Endothelial cell (in vitro differentiated cells): ENCODE measurements around the gene MFSD8. TPM values are rescaled to one million over a fixed set of nuclear protein-coding genes. Genes with fewer than 3 reads are reported as not detected.

Experiments
- DNase-seq: peaks from one replicate; pipeline ENCODE4 v3.0.0; 2021; ENCODE audit warnings: low spot score
- H3K27ac Mint-ChIP-seq: one replicate; pipeline ENCODE4 v1.8.0; 2021; ENCODE audit warnings: mixed read lengths, inconsistent platforms; ENCODE audit not compliant: unreplicated experiment
- H3K27me3 Mint-ChIP-seq: one replicate; pipeline ENCODE4 v1.8.0; 2021; ENCODE audit warnings: mild to moderate bottlenecking, moderate library complexity, mixed read lengths, inconsistent platforms; ENCODE audit not compliant: unreplicated experiment
- H3K36me3 Mint-ChIP-seq: one replicate; pipeline ENCODE4 v1.8.0; 2021; ENCODE audit warnings: mild to moderate bottlenecking, low read depth, mixed read lengths, inconsistent platforms; ENCODE audit not compliant: unreplicated experiment
- H3K4me1 Mint-ChIP-seq: one replicate; pipeline ENCODE4 v1.8.0; 2021; ENCODE audit warnings: mild to moderate bottlenecking, mixed read lengths, inconsistent platforms; ENCODE audit not compliant: unreplicated experiment
- H3K4me3 Mint-ChIP-seq: one replicate; pipeline ENCODE4 v1.8.0; 2021; ENCODE audit warnings: mild to moderate bottlenecking, mixed read lengths, inconsistent platforms; ENCODE audit not compliant: unreplicated experiment
- H3K9me3 Mint-ChIP-seq: one replicate; pipeline ENCODE4 v1.8.0; 2021; ENCODE audit warnings: mixed read lengths, inconsistent platforms; ENCODE audit not compliant: unreplicated experiment
- total RNA-seq: library from RNA; stranded (reverse); fragmentation: NEBNext Ultra II Directional; extraction: Animal tissue kit (Norgen Biotek cat#: 25700); gene quantifications from one replicate; pipeline ENCODE4 v1.2.1, GENCODE V29; 2021; ENCODE audit not compliant: unreplicated experiment
- TF ChIP-seq, protein P1 (sequence below): fragments of 200-600 bp; sonication (generic); IDR thresholded peaks from one replicate; pipeline ENCODE4 v1.5.0; 2021; ENCODE audit warnings: antibody characterized with exemption; ENCODE audit not compliant: unreplicated experiment

MFSD8 gene
- total RNA-seq, 1 donor from 2014 or later, result 25.2 TPM

DNA sequence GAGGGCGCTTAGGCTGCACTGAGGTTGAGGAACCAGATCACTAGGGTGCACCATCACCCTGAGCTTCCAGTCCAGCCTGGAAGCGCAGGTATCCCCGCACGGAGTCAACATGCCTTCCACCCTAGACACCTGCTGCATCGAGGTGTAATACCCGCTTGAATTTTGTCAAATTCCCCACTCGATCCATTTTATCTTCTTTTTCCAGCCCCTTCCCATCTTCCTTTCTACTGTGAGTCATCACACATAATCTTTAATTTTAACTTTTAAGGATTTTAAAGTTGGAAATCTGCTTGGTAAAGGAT, 83.5 kb downstream of the MFSD8 start:
- DNase-seq, result no peak
- Mint-ChIP-seq H3K36me3 (peaks cover 8% of the 10 kb centered on the region), H3K9me3 (no peaks in the 10 kb centered on the region), H3K4me3 (peak overlapping the region; percentile 99), H3K27ac (peak overlapping the region; percentile 68), H3K4me1 (peaks cover 11% of the 10 kb centered on the region), H3K27me3 (peaks cover 5% of the 10 kb centered on the region)
- TF ChIP-seq, protein P1, sequence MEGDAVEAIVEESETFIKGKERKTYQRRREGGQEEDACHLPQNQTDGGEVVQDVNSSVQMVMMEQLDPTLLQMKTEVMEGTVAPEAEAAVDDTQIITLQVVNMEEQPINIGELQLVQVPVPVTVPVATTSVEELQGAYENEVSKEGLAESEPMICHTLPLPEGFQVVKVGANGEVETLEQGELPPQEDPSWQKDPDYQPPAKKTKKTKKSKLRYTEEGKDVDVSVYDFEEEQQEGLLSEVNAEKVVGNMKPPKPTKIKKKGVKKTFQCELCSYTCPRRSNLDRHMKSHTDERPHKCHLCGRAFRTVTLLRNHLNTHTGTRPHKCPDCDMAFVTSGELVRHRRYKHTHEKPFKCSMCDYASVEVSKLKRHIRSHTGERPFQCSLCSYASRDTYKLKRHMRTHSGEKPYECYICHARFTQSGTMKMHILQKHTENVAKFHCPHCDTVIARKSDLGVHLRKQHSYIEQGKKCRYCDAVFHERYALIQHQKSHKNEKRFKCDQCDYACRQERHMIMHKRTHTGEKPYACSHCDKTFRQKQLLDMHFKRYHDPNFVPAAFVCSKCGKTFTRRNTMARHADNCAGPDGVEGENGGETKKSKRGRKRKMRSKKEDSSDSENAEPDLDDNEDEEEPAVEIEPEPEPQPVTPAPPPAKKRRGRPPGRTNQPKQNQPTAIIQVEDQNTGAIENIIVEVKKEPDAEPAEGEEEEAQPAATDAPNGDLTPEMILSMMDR, result no peak

DNA sequence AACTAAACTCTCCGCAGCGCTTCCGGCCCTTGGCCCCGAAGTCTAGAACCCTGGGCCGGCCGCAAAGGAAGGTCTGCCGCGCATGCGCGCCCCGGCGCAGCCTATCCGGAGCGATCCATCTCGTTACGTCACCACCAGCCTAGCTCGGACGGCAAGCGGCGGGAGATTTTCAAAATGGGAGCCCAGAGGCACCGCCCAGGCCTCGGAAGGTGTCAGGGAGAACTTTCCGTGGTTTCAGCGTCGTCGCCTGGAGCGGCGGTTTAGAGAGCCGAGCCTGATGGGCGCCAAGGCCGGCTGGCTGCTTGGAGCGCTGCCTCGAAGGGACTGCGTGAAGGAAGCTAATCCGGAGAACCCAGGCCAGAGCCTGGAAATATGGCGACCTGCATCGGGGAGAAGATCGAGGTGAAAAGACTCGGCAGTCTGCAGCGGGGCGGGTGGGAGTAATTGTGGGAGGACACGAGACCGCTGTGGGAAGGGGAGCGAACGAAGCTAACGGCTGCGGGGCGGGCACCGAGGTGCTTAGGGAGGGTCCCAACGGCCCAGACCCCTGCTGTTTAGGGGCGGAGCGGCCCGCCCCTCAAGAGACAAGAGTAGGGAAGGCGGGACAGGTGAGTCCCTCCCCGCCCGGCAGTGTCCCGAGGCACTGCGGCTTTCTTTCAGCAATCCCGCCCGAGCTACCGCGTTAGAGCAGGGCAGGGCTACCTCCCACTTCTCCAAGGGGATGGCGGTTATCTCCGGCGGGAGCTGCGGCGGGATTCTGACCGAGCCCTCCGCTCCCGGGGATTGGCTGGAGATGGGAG, 84.0 kb downstream of the MFSD8 start, which contains the start of gene PLK4:
TSS of gene PLK4 (plus strand) at position 131 of the 800 bp plus-strand sequence. CDS start at position 373, 242 bp downstream.
- no peaks in the 10 kb centered on the region for H3K9me3 Mint-ChIP-seq
- H3K36me3 Mint-ChIP-seq, result peaks cover 8% of the 10 kb centered on the region
- DNase-seq, result peak; percentile 95
- H3K27ac Mint-ChIP-seq, result peak within 1 kb of the TSS; percentile 88
- peaks cover 11% of the 10 kb centered on the region for H3K4me1 Mint-ChIP-seq
- TF ChIP-seq, protein P1, result no peak
- peaks cover 5% of the 10 kb centered on the region for H3K27me3 Mint-ChIP-seq
- H3K4me3 Mint-ChIP-seq, result peak within 1 kb of the TSS; percentile 99

DNA sequence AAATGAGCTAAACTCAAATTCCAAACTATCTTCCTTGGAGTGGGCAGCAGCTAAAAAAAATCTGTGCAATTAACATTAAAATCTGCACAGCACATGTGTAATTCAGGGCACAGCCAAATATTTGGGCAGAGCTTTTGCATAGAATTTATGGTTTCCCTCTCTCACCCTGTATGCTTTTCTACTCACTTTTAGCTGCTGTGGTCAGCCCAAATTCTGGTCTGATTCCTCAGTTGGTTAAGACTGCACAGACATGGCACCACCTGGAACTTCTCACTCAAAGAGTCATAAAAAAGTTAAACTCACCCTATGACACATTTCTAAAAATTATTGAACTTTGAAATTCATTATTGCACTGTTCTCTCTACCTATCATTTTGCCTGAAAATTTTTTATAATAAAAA, 89.2 kb downstream of the MFSD8 start:
- Mint-ChIP-seq H3K9me3 (no peaks in the 10 kb centered on the region), H3K4me1 (peaks cover 12% of the 10 kb centered on the region), H3K4me3 (no peak overlapping the region), H3K27me3 (peaks cover 2% of the 10 kb centered on the region), H3K27ac (no peak overlapping the region), H3K36me3 (no peaks in the 10 kb centered on the region)
- TF ChIP-seq, protein P1, result no peak
- DNase-seq, result no peak

DNA sequence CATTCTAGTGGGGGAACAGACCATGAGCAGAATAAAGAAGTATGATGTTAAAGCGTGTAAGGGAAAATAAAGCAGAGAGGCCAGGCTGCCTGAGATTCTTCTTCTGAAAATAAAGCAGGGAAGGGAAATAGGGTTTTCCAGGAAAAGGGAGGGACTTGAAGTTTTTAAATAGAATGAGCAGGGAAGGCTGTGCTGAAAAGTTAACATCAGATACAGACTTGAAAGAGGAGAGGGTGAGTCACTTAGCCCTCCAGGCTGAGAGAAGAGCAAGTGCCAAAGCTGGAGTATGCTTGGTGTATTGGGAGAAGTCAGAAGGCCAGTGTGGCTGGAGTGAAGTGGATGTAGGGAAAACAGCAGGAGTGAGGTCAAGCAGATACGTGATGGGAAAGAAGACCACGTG, 94.3 kb downstream of the MFSD8 start:
- H3K4me1 Mint-ChIP-seq, result peaks cover 13% of the 10 kb centered on the region

DNA sequence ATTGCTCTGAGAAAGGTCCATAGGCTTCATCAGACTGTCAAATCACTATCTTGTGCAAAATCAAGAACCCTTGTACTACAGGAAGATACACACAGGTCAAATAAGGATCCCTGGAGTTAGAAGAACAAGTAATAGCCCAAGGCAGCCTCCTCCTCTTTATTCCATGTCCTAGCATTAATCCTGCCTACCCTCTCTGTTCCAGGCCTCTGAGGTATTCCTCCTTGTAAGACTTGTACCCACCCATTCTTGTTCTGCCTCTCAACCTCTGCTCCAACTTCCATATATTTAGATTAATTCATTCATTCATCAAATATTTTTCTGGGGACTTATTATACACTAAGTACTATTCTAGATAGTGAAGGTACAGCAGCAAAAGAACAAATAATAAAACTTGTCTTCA, 94.7 kb downstream of the MFSD8 start:
- H3K27me3 Mint-ChIP-seq, result no peaks in the 10 kb centered on the region
- no peaks in the 10 kb centered on the region for H3K36me3 Mint-ChIP-seq
- H3K27ac Mint-ChIP-seq, result peak overlapping the region; percentile 77
- H3K4me1 Mint-ChIP-seq, result peaks cover 13% of the 10 kb centered on the region
- no peak for DNase-seq
- H3K9me3 Mint-ChIP-seq, result no peaks in the 10 kb centered on the region
- TF ChIP-seq, protein P1, result no peak
- peak overlapping the region; percentile 17 for H3K4me3 Mint-ChIP-seq

More for the DNA sequence above, 94.3 kb downstream of the MFSD8 start:
- Mint-ChIP-seq H3K9me3 (no peaks in the 10 kb centered on the region), H3K36me3 (no peaks in the 10 kb centered on the region), H3K27me3 (no peaks in the 10 kb centered on the region), H3K27ac (peak overlapping the region; percentile 77), H3K4me3 (peak overlapping the region; percentile 17)
- TF ChIP-seq, protein P1, result no peak
- no peak for DNase-seq
